ENCODE results near the gene HOXC6. TPM values are rescaled to one million over a fixed set of nuclear protein-coding genes. Genes with fewer than 3 reads are reported as not detected.

Gene HOXC6
- total RNA-seq, 1 experiment from 2014 or later: 2.8 TPM

DNA sequence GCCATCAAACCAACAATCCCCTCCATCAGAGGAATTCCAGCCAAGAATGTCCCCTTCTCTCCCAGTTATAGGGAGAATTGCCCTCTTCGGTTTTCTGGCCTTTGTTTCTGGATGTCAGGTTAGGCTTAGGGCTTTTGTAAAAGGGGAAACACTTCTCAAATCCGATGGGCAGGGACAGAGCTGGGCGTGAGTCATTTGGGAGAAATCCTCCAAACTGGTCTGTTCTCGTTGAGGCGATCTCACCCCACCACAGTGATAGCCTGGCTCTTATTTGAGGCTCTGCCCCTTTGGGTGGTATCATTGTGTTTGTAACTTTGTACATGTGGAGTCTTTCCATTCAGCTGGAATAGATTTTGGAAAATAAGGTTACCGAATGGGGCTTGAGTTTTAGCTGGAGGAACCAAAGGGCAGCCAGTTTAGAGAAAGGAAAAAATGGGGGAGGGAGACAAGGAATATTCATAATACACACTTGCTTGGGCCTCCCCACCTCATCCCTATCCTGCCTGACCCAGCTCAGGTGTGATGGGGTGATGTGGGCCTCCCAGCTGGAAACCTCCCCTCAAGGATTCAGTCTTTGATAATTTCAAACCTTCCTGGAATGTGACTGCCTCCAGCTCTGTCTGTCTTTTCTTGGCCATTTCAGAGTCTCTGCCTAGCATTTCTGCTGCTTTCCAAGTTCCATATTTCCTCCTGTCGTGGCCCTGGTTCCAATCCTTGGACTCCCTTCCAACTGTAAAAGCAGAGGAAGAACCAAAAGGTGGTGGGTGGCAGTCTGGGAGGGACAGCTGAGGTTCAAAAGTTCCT lies 32.9 kb downstream of the HOXC6 start:
- no peaks in the 10 kb centered on the region for H3K79me2 ChIP-seq (ENCODE audit: low read length)
- intact Hi-C loops (cut with micrococcal nuclease): no loop called here
- no peak overlapping the region for H2AFZ ChIP-seq (ENCODE audit: low read length)
- ChIA-PET POLR2A (ENCODE audit: unreplicated experiment) (no interaction called here), CTCF (no interaction called here)
- no peak overlapping the region for H3K9ac ChIP-seq (ENCODE audit: low read length)
- TF ChIP-seq, protein P1, sequence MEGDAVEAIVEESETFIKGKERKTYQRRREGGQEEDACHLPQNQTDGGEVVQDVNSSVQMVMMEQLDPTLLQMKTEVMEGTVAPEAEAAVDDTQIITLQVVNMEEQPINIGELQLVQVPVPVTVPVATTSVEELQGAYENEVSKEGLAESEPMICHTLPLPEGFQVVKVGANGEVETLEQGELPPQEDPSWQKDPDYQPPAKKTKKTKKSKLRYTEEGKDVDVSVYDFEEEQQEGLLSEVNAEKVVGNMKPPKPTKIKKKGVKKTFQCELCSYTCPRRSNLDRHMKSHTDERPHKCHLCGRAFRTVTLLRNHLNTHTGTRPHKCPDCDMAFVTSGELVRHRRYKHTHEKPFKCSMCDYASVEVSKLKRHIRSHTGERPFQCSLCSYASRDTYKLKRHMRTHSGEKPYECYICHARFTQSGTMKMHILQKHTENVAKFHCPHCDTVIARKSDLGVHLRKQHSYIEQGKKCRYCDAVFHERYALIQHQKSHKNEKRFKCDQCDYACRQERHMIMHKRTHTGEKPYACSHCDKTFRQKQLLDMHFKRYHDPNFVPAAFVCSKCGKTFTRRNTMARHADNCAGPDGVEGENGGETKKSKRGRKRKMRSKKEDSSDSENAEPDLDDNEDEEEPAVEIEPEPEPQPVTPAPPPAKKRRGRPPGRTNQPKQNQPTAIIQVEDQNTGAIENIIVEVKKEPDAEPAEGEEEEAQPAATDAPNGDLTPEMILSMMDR (conservative IDR thresholded peaks at IDR 0.05; ENCODE audit: low read depth, low read length): no peak
- TF ChIP-seq EZH2 (IDR thresholded peaks at IDR 0.05; ENCODE audit: low read length, unreplicated experiment) (no peak), EZH2phosphoT487 (IDR thresholded peaks at IDR 0.05; ENCODE audit: borderline replicate concordance, low read length) (no peak)
- no peak overlapping the region for H3K4me3 ChIP-seq (ENCODE audit: low read length)
- no peaks in the 10 kb centered on the region for H3K27me3 ChIP-seq (ENCODE audit: low read length)
- no peak overlapping the region for H3K27ac ChIP-seq (ENCODE audit: low read length)
- no peaks in the 10 kb centered on the region for H3K9me2 ChIP-seq (replicated peaks; ENCODE audit: low read length)
- no peaks in the 10 kb centered on the region for H3F3A ChIP-seq (ENCODE audit: low read length, unreplicated experiment)
- ATAC-seq: no peak
- no peak overlapping the region for H3K4me2 ChIP-seq (ENCODE audit: low read length)
- H3K4me1 ChIP-seq (ENCODE audit: insufficient read depth, low read length): no peaks in the 10 kb centered on the region
- DNase-seq: no peak
- BruUV-seq (replicated peaks): no TSS peak
- H4K20me1 ChIP-seq (ENCODE audit: low read length): no peaks in the 10 kb centered on the region
- no peaks in the 10 kb centered on the region for H3K9me3 ChIP-seq (ENCODE audit: low read length)
- H3K36me3 ChIP-seq (ENCODE audit: low read depth, low read length): no peaks in the 10 kb centered on the region

DNA sequence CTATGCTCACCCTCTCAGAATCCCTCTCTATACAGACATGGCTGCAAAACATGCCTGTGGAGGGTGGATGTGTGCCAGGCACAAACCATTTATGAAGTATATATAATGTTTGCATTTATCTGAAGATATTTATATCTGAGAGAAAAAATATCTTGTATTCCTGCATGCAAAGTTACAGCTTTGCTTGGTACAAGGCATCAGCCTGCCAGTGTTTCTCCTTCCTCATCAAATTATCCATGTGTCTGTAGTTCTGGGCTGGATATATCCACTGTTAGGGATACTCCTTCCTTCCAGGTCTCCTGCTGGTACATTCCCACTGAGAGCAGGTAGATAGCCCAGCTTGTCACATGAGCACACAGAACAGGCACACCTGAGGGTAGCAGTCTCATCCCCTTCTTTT lies 37.4 kb downstream of the HOXC6 start:
- ChIA-PET POLR2A (ENCODE audit: unreplicated experiment) (no interaction called here), CTCF (no interaction called here)
- Histone ChIP-seq H3K79me2 (ENCODE audit: low read length) (no peaks in the 10 kb centered on the region), H3K9me3 (ENCODE audit: low read length) (no peaks in the 10 kb centered on the region), H3K27ac (ENCODE audit: low read length) (no peak overlapping the region), H4K20me1 (ENCODE audit: low read length) (no peaks in the 10 kb centered on the region), H3K9ac (ENCODE audit: low read length) (no peak overlapping the region), H3K4me3 (ENCODE audit: low read length) (no peak overlapping the region), H3K4me2 (ENCODE audit: low read length) (no peak overlapping the region), H3K9me2 (replicated peaks; ENCODE audit: low read length) (no peaks in the 10 kb centered on the region), H3K4me1 (ENCODE audit: insufficient read depth, low read length) (peaks cover 15% of the 10 kb centered on the region), H3K36me3 (ENCODE audit: low read depth, low read length) (no peaks in the 10 kb centered on the region), H3K27me3 (ENCODE audit: low read length) (no peaks in the 10 kb centered on the region), H3F3A (ENCODE audit: low read length, unreplicated experiment) (no peaks in the 10 kb centered on the region), H2AFZ (ENCODE audit: low read length) (no peak overlapping the region)
- no peak for DNase-seq
- TF ChIP-seq EZH2phosphoT487 (IDR thresholded peaks at IDR 0.05; ENCODE audit: borderline replicate concordance, low read length) (no peak), EZH2 (IDR thresholded peaks at IDR 0.05; ENCODE audit: low read length, unreplicated experiment) (no peak)
- TF ChIP-seq, protein P1 (conservative IDR thresholded peaks at IDR 0.05; ENCODE audit: low read depth, low read length): no peak
- intact Hi-C loops (cut with micrococcal nuclease): no loop called here
- no TSS peak for BruUV-seq (replicated peaks)
- no peak for ATAC-seq

DNA sequence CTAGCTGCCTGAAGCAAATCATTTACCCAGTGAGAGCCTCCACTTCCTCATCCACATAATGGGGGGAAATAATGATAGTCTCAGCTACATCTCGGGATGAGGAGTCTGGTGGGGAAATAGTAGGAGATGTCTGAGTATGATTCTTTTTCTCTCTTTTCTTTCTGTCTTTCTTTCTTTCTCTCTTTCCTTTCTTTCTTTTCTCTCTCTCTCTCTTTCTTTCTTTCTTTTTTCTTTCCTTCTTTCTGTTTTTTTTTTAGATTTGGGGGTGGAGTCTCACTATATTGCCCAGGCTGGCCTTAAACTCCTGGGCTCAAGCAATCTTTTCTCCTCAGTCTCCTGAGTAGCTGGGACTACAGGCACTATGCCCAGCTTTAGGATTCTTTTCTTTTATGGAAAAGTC lies 38.2 kb downstream of the HOXC6 start:
- no peak overlapping the region for H3K4me2 ChIP-seq (ENCODE audit: low read length)
- ATAC-seq: no peak
- BruUV-seq (replicated peaks): no TSS peak
- no peak overlapping the region for H3K9ac ChIP-seq (ENCODE audit: low read length)
- TF ChIP-seq, protein P1 (conservative IDR thresholded peaks at IDR 0.05; ENCODE audit: low read depth, low read length): no peak
- no peak for TF ChIP-seq EZH2phosphoT487 (IDR thresholded peaks at IDR 0.05; ENCODE audit: borderline replicate concordance, low read length)
- TF ChIP-seq EZH2 (IDR thresholded peaks at IDR 0.05; ENCODE audit: low read length, unreplicated experiment): no peak
- CTCF ChIA-PET: no interaction called here
- no peaks in the 10 kb centered on the region for H3K36me3 ChIP-seq (ENCODE audit: low read depth, low read length)
- H3K4me1 ChIP-seq (ENCODE audit: insufficient read depth, low read length): peaks cover 15% of the 10 kb centered on the region
- no peak for DNase-seq
- no peak overlapping the region for H3K27ac ChIP-seq (ENCODE audit: low read length)
- H3F3A ChIP-seq (ENCODE audit: low read length, unreplicated experiment): no peaks in the 10 kb centered on the region
- H3K27me3 ChIP-seq (ENCODE audit: low read length): no peaks in the 10 kb centered on the region
- H3K4me3 ChIP-seq (ENCODE audit: low read length): no peak overlapping the region
- intact Hi-C loops (cut with micrococcal nuclease): no loop called here
- no peaks in the 10 kb centered on the region for H4K20me1 ChIP-seq (ENCODE audit: low read length)
- H3K79me2 ChIP-seq (ENCODE audit: low read length): no peaks in the 10 kb centered on the region
- POLR2A ChIA-PET (ENCODE audit: unreplicated experiment): interaction anchor here (0.6 kb wide), 1 partner anchor 88 kb away, joined by 3 read pairs; no protein-coding TSS in a partner anchor
- no peaks in the 10 kb centered on the region for H3K9me2 ChIP-seq (replicated peaks; ENCODE audit: low read length)
- no peak overlapping the region for H2AFZ ChIP-seq (ENCODE audit: low read length)
- H3K9me3 ChIP-seq (ENCODE audit: low read length): no peaks in the 10 kb centered on the region

Measured in PC-3 (cell line).